NCI-H226 (cell line): ENCODE results near the gene FOXP2.
"Not testable (repeated sequence)": the region's sequence is repeated elsewhere in the genome, so short reads cannot be mapped to it uniquely, and the experiment has no call there.

ENCODE experiments used
- DNase-seq: peaks from one replicate; pipeline ENCODE4 v3.0.0-alpha.2; 2015

FOXP2 gene

GRCh38 chr7:114606100-114606499 lies 191.5 kb downstream of the FOXP2 start:
- DNase-seq: no peak

- DNase-seq: not testable (repeated sequence)
Measured at GRCh38 chr7:114608822-114609221, 194.2 kb downstream of the FOXP2 start.

GRCh38 chr7:114620208-114620607 lies 205.6 kb downstream of the FOXP2 start:
- no peak for DNase-seq

GRCh38 chr7:114622221-114622620 lies 207.6 kb downstream of the FOXP2 start:
- DNase-seq: no peak

GRCh38 chr7:114623146-114623545 lies 208.5 kb downstream of the FOXP2 start:
- DNase-seq: no peak

GRCh38 chr7:114627231-114627630 lies 212.6 kb downstream of the FOXP2 start:
- DNase-seq: no peak

GRCh38 chr7:114628362-114628761 lies 213.7 kb downstream of the FOXP2 start:
- no peak for DNase-seq

GRCh38 chr7:114629762-114630161 lies 215.1 kb downstream of the FOXP2 start:
- DNase-seq: no peak

GRCh38 chr7:114630201-114630990 lies 215.8 kb downstream of the FOXP2 start:
- no peak for DNase-seq

- DNase-seq: no peak
Measured at GRCh38 chr7:114631249-114631822, 216.7 kb downstream of the FOXP2 start.

- DNase-seq: no peak
Measured at GRCh38 chr7:114639451-114639850, 224.8 kb downstream of the FOXP2 start.

- no peak for DNase-seq
Measured at GRCh38 chr7:114644455-114644854, 229.8 kb downstream of the FOXP2 start.

GRCh38 chr7:114645451-114645850 lies 230.8 kb downstream of the FOXP2 start:
- DNase-seq: no peak

- DNase-seq: no peak
Measured at GRCh38 chr7:114647518-114647917, 232.9 kb downstream of the FOXP2 start.

GRCh38 chr7:114648117-114648516 lies 233.5 kb downstream of the FOXP2 start:
- DNase-seq: no peak

- no peak for DNase-seq
Measured at GRCh38 chr7:114648680-114649079, 234.1 kb downstream of the FOXP2 start.

- DNase-seq: no peak
Measured at GRCh38 chr7:114649689-114650088, 235.1 kb downstream of the FOXP2 start.

- no peak for DNase-seq
Measured at GRCh38 chr7:114650491-114650890, 235.9 kb downstream of the FOXP2 start.

- no peak for DNase-seq
Measured at GRCh38 chr7:114652041-114652440, 237.4 kb downstream of the FOXP2 start.

- DNase-seq: no peak
Measured at GRCh38 chr7:114653364-114654088, 238.9 kb downstream of the FOXP2 start.

GRCh38 chr7:114656466-114656865 lies 241.9 kb downstream of the FOXP2 start:
- no peak for DNase-seq

GRCh38 chr7:114657279-114657678 lies 242.7 kb downstream of the FOXP2 start:
- no peak for DNase-seq

- no peak for DNase-seq
Measured at GRCh38 chr7:114658216-114658615, 243.6 kb downstream of the FOXP2 start.
